K562 (cell line): Measurements from ENCODE around the gene SESN2. TPM values are rescaled to one million over a fixed set of nuclear protein-coding genes. Genes with fewer than 3 reads are reported as not detected.

ENCODE experiments used
- ATAC-seq: fragments of 200-7000 bp; cut with Tn5 transposase; 3 replicates; pipeline ENCODE4 v1.9.1; 2020; ENCODE audit warnings: moderate library complexity
- BruUV-seq: library from RNA; stranded (reverse); fragments of 400-500 nt; replicated peaks from 2 replicates; lab custom pipeline; 2021; lab: Mats Ljungman, UMichigan
- CTCF ChIA-PET: fragments of 300-600 bp; formaldehyde crosslinking; extraction: SDS; loops from one replicate; lab custom pipeline; 2021; ENCODE audit warnings: low intra/inter-chr PET ratio; lab: Yijun Ruan, JAX
- POLR2A ChIA-PET: fragments of 300-600, 350-650 bp; sonication (Branson Sonifier 250); formaldehyde crosslinking; extraction: SDS; loops from one replicate; lab custom pipeline; 2021; ENCODE audit warnings: antibody characterized with exemption, inconsistent platforms; lab: Yijun Ruan, JAX
- DNase-seq, 4 experiments: peaks; one replicate each; pipeline versions ENCODE4 v3.0.0 to v3.0.0-alpha.2; 2011 to 2018; ENCODE audit warnings: low spot score in 3 of 4, mixed read lengths in 3 of 4; ENCODE audit errors: extremely low read depth in 1 of 4
- FAIRE-seq: peaks from 2 replicates; lab custom pipeline; 2011; peaks lifted over from hg19 to GRCh38; lab: Jason Lieb, UNC
- H2AFZ ChIP-seq: 2 replicates; pipeline ENCODE4 v1.6.0; 2011; ENCODE audit warnings: low read depth, low read length, control low read depth, inconsistent platforms
- H3K27ac ChIP-seq: fragments of 200-600 bp; 3 replicates; pipeline ENCODE4 v1.8.0; 2011; ENCODE audit warnings: low read depth, mild to moderate bottlenecking, control low read depth, inconsistent platforms, low read length, moderate library complexity, mixed read lengths; ENCODE audit errors: extremely low read depth
- H3K27me3 ChIP-seq, 2 experiments: fragments of 300-600 bp in 1 of 2; 2 replicates in 1 of 2; 3 replicates in 1 of 2; pipeline versions ENCODE4 v1.6.0 to v1.8.0; 2011; ENCODE audit warnings: inconsistent platforms in 2 of 2, low read length in 2 of 2, mild to moderate bottlenecking in 1 of 2, mixed read lengths in 1 of 2, moderate library complexity in 1 of 2; ENCODE audit not compliant: control insufficient read depth in 2 of 2, insufficient read depth in 2 of 2
- H3K36me3 ChIP-seq: fragments of 300-600 bp; 3 replicates; pipeline ENCODE4 v1.8.0; 2011; ENCODE audit warnings: mild to moderate bottlenecking, low read length, inconsistent platforms; ENCODE audit not compliant: control insufficient read depth, insufficient read depth
- H3K4me1 ChIP-seq, 2 experiments: fragments of 200-600 bp in 1 of 2; replicated peaks in 1 of 2; 2 replicates in 1 of 2; 3 replicates in 1 of 2; pipeline versions ENCODE4 v1.5.1 to v1.8.0; 2011; ENCODE audit warnings: inconsistent platforms in 2 of 2, low read length in 2 of 2, mild to moderate bottlenecking in 1 of 2, mixed read lengths in 1 of 2, moderate library complexity in 1 of 2; ENCODE audit not compliant: control insufficient read depth in 2 of 2, insufficient read depth in 2 of 2
- H3K4me2 ChIP-seq: 2 replicates; pipeline ENCODE4 v1.6.1; 2011; ENCODE audit warnings: low read length, control low read depth, inconsistent platforms, mixed read lengths; ENCODE audit not compliant: insufficient read depth
- H3K4me3 ChIP-seq: fragments of 200-600 bp; sonication (generic), shearing (Covaris generic); 2 replicates; pipeline ENCODE4 v1.5.1; 2016; ENCODE audit warnings: control low read depth, inconsistent platforms
- H3K79me2 ChIP-seq: fragments of 200-600 bp; 3 replicates; pipeline ENCODE4 v1.8.0; 2011; ENCODE audit warnings: low read length, inconsistent platforms; ENCODE audit not compliant: control insufficient read depth, insufficient read depth
- H3K9ac ChIP-seq, 2 experiments: 2 replicates each; pipeline versions ENCODE4 v1.6.0 to v1.6.1; 2011; ENCODE audit warnings: low read depth in 2 of 2, low read length in 2 of 2, control low read depth in 1 of 2, inconsistent platforms in 1 of 2, mild to moderate bottlenecking in 1 of 2, mixed read lengths in 1 of 2; ENCODE audit not compliant: insufficient read depth in 1 of 2
- H3K9me1 ChIP-seq: one replicate; pipeline ENCODE4 v1.6.0; 2011; ENCODE audit warnings: inconsistent platforms, mild to moderate bottlenecking, low read length, moderate library complexity; ENCODE audit not compliant: control insufficient read depth, insufficient read depth
- H3K9me3 ChIP-seq: replicated peaks from 2 replicates; pipeline ENCODE4 v1.5.1; 2011; ENCODE audit warnings: low read depth, low read length, inconsistent platforms; ENCODE audit not compliant: control insufficient read depth, insufficient read depth
- H4K20me1 ChIP-seq: replicated peaks from 2 replicates; pipeline ENCODE4 v1.6.1; 2011; ENCODE audit warnings: low read length, inconsistent platforms, mixed read lengths; ENCODE audit not compliant: control insufficient read depth, insufficient read depth
- CEBPB ChIP-seq: fragments of 450-650 bp; IDR thresholded peaks from 2 replicates; pipeline ENCODE4 v1.6.1; 2016; ENCODE audit warnings: missing genetic modification characterization, missing compliant biosample characterization
- CEBPG ChIP-seq, 3 experiments: fragments of 200-800 bp in 1 of 3; sonication (Bioruptor generic) in 1 of 3; sonication (generic) in 1 of 3; formaldehyde crosslinking in 1 of 3; IDR thresholded peaks in 2 of 3; conservative IDR thresholded peaks in 1 of 3; 2 replicates each; pipeline versions ENCODE4 v1.6.1 to v1.8.0; 2016 to 2022; ENCODE audit warnings: missing compliant biosample characterization in 2 of 3, missing genetic modification characterization in 2 of 3, mild to moderate bottlenecking in 1 of 3, missing genetic modification reagents in 1 of 3
- E2F8 ChIP-seq: fragments of 450-650 bp; IDR thresholded peaks from 2 replicates; pipeline ENCODE4 v1.7.1; 2018; ENCODE audit warnings: mild to moderate bottlenecking, low read depth; ENCODE audit not compliant: partially characterized antibody
- WGBS: fragments of 100-300 bp; shearing (Covaris generic); methylation state at CpG from one replicate; pipeline ENCODE4 v1.1.6; 2016; ENCODE audit warnings: low coverage, mixed read lengths; ENCODE audit not compliant: insufficient coverage; ENCODE audit errors: missing lambda C conversion rate; 5-methylcytosine and 5-hydroxymethylcytosine counted together
- in situ Hi-C: fragments of 300-500 bp; cut with MboI; formaldehyde crosslinking; loops from 4 replicates; pipeline ENCODE4 v1.15.0; 2018; ENCODE audit warnings: inconsistent platforms, mixed read lengths
- intact Hi-C: fragments of 100-400 bp; cut with micrococcal nuclease; formaldehyde crosslinking; loops from 2 replicates; pipeline ENCODE4 v1.14.2; 2022
- polyA plus RNA-seq, 8 experiments: library from polyadenylated mRNA; depleted of rRNA in 4 of 8; stranded (reverse) in 5 of 8; unstranded in 3 of 8; fragments of >200 nt; fragmentation: Nextera tagmentation in 2 of 8; fragmentation: Illumina TruSeq in 1 of 8; extraction: Ambion mirVana in 2 of 8; extraction: Trizol in 1 of 8; gene quantifications; 2 replicates each; pipeline versions ENCODE4 v1.2.1 to v1.2.3, GENCODE V29; 2011 to 2014; ENCODE audit warnings: inconsistent platforms in 1 of 8, missing spikeins in 1 of 8
- total RNA-seq, 7 experiments: library from RNA; depleted of rRNA in 6 of 7; stranded (reverse); fragments of >200 nt in 6 of 7; fragmentation: Illumina TruSeq in 2 of 7; extraction: Trizol in 2 of 7; gene quantifications; 2 replicates each; pipeline versions ENCODE4 v1.2.1 to v1.2.3, GENCODE V29; 2011 to 2021; ENCODE audit warnings: low replicate concordance in 1 of 7
- TF ChIP-seq, protein P1 (sequence below): sonication (generic); formaldehyde crosslinking; IDR thresholded peaks from 2 replicates; pipeline ENCODE4 v1.8.1; 2023; ENCODE audit warnings: mild to moderate bottlenecking, missing genetic modification reagents
- TF ChIP-seq, protein P2 (sequence below): fragments of 450-650 bp; IDR thresholded peaks from 2 replicates; pipeline ENCODE4 v1.6.1; 2018; ENCODE audit not compliant: partially characterized antibody

The SESN2 gene
- total and polyA plus RNA-seq, 9 of the 15 experiments (the other 6 are each of a cell fraction or from before 2014, with no cell fraction given) = 3.7 to 71.3 (median 16.8) TPM

DNA sequence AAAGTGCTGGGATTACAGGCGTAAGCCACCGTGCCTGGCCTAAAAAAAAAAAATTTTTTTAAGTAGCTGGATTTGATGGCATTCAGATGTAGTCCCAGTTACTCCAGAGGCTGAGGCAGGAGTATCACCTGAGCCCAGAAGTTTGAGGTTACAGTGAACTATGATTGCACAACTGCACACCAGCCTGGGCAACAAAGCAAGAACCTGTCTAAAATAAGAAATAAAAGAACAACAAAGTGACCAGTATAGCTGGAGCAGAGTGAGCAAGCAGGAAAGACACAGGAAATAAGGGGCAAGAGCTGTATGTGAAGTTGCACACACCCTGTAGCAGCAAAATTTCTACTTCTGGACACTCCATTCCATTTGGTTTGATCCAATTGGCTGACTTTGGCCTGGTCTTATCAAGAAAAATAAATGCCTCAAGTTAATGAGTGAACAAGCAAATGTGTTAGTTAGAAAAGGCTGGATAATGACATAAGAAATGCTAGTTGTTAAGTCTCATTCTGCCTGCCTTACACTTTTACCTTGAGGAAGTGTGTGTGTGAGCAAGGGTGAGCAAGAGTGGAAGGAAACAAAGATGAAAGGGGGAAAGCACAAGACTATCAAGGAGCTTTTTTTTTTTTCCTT, 15.5 kb upstream of the SESN2 start:
- H3K4me1 ChIP-seq = peaks cover 7 to 30% of the 10 kb centered on the region in 2 experiments
- H4K20me1 ChIP-seq = no peaks in the 10 kb centered on the region
- H3K4me3 ChIP-seq = no peak overlapping the region
- no peak overlapping the region for H2AFZ ChIP-seq
- intact Hi-C loops = no loop called here
- in situ Hi-C loops = no loop called here
- peaks cover 6% of the 10 kb centered on the region; the same call in 2 of the 3 replicates for H3K79me2 ChIP-seq
- WGBS = 43% methylated on average over 2 of the region's 2 CpGs
- no TSS peak for BruUV-seq
- H3K9me1 ChIP-seq = no peaks in the 10 kb centered on the region
- FAIRE-seq (no peak), DNase-seq (no peak), ATAC-seq (no peak)
- CTCF ChIA-PET = no interaction called here
- no peak overlapping the region; a peak in 1 of 4 replicates for H3K9ac ChIP-seq
- H3K4me2 ChIP-seq = no peak overlapping the region
- H3K27me3 ChIP-seq = no peaks in the 10 kb centered on the region
- peak overlapping the region; percentile 32; the same call in 1 of the 3 replicates for H3K27ac ChIP-seq
- TF ChIP-seq CEBPB (tag) = peak; percentile 93
- TF ChIP-seq, protein P1, sequence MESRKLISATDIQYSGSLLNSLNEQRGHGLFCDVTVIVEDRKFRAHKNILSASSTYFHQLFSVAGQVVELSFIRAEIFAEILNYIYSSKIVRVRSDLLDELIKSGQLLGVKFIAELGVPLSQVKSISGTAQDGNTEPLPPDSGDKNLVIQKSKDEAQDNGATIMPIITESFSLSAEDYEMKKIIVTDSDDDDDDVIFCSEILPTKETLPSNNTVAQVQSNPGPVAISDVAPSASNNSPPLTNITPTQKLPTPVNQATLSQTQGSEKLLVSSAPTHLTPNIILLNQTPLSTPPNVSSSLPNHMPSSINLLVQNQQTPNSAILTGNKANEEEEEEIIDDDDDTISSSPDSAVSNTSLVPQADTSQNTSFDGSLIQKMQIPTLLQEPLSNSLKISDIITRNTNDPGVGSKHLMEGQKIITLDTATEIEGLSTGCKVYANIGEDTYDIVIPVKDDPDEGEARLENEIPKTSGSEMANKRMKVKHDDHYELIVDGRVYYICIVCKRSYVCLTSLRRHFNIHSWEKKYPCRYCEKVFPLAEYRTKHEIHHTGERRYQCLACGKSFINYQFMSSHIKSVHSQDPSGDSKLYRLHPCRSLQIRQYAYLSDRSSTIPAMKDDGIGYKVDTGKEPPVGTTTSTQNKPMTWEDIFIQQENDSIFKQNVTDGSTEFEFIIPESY (CRISPR knock-in tag) = peak; percentile 50; the same call in 1 of the 2 replicates
- no peak for TF ChIP-seq E2F8
- peak; percentile 69 for TF ChIP-seq CEBPG (CRISPR knock-in tag; IDR thresholded peaks at IDR 0.05)
- TF ChIP-seq CEBPG (tag; conservative IDR thresholded peaks at IDR 0.05 in 1 of 2, IDR thresholded peaks at IDR 0.05 in 1 of 2) = peak; percentile 61 to 72
- TF ChIP-seq, protein P2, sequence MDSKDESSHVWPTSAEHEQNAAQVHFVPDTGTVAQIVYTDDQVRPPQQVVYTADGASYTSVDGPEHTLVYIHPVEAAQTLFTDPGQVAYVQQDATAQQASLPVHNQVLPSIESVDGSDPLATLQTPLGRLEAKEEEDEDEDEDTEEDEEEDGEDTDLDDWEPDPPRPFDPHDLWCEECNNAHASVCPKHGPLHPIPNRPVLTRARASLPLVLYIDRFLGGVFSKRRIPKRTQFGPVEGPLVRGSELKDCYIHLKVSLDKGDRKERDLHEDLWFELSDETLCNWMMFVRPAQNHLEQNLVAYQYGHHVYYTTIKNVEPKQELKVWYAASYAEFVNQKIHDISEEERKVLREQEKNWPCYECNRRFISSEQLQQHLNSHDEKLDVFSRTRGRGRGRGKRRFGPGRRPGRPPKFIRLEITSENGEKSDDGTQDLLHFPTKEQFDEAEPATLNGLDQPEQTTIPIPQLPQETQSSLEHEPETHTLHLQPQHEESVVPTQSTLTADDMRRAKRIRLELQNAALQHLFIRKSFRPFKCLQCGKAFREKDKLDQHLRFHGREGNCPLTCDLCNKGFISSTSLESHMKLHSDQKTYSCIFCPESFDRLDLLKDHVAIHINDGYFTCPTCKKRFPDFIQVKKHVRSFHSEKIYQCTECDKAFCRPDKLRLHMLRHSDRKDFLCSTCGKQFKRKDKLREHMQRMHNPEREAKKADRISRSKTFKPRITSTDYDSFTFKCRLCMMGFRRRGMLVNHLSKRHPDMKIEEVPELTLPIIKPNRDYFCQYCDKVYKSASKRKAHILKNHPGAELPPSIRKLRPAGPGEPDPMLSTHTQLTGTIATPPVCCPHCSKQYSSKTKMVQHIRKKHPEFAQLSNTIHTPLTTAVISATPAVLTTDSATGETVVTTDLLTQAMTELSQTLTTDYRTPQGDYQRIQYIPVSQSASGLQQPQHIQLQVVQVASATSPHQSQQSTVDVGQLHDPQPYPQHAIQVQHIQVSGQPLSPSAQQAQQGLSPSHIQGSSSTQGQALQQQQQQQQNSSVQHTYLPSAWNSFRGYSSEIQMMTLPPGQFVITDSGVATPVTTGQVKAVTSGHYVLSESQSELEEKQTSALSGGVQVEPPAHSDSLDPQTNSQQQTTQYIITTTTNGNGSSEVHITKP = peak; percentile 75
- peaks cover 4% of the 10 kb centered on the region; the same call in 2 of the 3 replicates for H3K36me3 ChIP-seq
- POLR2A ChIA-PET = interaction anchor here (0.6 to 10.6 kb wide), 8 partner anchors 8 to 409 kb away, joined by 3 to 245 read pairs (median 6); partner anchors contain the start of genes ATP5IF1 and SESN2
- no peaks in the 10 kb centered on the region for H3K9me3 ChIP-seq
